CD4-positive, alpha-beta T cell treated with Interleukin-1 beta for 1 hour (primary cell): ENCODE data around the gene CACNA2D2.
A peak's percentile ranks its signal among the peaks of the same experiment; 100 is the strongest.

Experiments used
- DNase-seq, 2 donors: peaks; one replicate each; pipeline ENCODE4 v3.0.0-alpha.2; 2020 to 2022

Gene CACNA2D2

DNA sequence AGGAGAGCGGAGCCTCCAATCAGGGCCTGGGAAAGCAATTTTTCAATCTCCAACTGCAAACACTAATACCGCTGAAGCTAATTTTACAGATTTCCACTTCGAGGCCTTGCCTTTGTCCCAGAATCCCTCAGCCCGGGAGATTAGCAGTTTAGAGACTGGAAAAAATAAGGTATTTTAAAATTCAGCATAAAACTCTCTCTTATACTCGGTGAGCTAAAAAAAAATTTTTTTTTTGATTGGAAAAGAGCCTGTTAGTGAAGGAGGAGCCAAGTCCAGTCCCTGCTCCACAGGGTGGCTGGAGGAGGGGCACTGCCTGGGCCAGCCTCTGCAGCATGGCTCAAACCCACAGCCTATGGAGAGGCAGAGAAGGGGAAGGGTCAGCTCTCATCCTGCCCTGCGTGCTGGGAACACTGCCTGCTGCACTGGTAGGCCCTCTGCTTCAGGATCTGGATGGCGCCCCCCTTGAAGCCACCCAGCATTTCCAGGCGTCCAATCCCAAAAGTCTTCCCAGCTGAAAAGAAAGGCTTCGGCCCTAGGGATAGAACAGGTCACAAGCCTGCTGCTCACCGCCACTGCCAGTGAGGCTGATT lies 48.9 kb downstream of the CACNA2D2 start:
- DNase-seq = no peak

DNA sequence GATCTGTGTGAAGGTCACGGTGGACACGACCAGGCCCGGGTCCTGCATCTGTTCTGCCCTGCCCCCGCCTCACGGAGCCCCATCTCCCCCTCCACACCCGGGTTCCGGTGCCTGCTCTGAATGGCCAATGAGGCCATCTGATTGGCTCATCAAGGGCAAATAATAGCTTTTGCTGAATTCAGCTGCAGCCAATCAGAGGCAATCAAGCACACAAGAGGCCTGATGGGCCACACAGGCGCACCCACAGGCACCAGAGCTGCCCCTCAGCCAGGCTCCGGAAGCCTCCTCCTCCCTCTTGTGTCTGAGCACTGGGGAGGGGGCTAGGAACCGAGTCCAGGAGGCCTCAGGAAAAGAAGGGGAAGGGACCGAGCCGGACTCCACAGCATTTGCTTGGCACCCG lies 49.5 kb downstream of the CACNA2D2 start:
- DNase-seq = no peak

DNA sequence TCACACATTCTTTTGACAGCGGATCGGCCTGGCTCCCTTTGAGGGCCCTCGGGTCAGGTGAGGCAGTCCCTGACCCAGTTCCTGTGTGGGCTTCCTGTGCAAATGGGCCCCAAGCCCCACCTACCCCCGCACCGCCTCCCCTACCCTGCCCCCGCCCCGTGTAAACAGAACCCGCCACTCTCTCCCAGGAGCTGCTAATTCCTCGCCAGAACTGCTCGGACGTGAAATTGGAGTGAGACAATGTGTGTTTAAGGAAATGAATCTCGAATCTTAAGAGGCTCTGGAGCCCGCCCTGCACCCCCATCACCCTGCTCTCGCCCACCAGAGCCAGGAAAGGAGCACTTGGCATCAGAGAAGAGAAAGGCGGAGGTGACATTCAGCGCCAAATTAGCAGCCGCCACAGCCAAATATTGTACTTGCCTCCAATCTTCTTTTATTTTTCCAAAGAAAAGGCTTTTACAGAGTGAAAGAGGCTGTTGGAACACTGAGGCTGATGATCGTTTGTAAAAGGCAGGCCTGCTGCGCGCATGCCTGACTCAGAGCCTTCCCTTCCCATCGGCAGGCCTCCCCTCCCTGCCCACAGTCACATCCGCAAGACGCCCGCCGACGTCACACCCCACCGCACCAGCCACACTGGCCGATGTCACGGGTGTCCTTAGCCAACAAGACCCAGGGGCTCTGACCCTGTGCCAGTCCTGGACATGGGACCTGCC lies 53.1 kb downstream of the CACNA2D2 start:
- DNase-seq = peak; percentile 81 to 89

DNA sequence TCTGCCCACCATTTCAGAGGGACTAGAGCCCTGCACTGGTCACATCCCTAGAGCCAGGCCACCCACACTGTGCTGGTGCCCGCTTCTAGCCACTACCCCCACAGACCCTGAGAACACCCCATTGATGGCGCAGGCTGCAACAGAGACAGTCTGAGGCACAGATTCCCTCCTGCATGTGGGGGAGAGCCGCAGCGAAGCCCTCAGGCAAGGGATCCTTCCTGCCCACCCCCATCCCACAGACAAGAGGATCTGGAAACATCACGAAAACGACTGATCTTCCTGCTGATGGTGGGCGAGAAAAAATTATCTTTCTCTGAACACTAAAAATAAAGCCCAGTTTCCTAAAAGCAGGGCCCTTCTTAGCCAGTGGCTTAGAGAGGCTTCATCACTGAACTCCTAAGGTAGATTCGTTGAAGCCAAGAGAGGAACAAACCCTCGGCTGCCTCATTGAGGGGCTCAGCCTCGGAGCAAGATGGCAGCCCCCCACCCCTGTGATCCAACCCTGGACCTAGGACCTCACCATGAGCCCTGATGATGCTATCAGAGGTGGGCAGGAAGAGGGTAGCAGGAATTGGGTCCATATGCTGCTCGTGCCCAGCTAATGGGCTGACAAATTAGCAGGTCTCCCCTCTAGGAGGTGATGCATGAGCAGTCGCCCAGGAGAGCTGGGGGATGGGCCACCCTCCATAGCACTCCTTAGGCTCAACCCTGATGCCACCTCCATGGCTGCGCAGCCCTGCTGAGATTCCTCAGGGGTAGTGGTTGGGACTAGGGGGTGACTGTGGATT lies 54.5 kb downstream of the CACNA2D2 start:
- no peak for DNase-seq

DNA sequence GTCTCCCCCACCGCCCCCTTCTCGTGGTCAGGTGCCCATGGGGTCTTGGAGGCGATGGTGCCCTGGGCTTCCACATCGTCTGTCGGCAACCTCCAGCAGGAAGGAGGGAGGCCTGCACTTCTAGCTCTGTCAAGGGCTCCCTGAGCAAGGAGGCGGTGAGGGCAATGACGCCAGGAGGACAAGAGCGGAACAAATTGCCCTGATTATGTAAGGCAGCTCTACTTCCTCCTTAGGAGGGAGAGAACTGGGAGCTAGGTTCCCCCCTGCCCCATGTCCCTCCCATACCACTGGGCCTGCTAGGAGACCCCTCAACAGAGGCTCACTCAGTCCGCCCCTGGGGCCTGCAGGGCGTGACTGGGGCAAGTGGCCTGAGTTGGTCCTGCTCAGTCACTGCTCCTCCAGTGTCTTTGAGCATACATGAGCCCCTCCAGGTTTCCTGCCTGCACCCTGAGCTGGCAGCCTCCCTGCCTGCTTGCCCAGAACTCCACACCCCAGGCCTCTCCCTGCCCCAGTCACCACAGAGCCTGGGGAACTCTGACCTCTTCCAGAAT lies 56.1 kb downstream of the CACNA2D2 start:
- peak in 1 of 2 donors; percentile 52 for DNase-seq

DNA sequence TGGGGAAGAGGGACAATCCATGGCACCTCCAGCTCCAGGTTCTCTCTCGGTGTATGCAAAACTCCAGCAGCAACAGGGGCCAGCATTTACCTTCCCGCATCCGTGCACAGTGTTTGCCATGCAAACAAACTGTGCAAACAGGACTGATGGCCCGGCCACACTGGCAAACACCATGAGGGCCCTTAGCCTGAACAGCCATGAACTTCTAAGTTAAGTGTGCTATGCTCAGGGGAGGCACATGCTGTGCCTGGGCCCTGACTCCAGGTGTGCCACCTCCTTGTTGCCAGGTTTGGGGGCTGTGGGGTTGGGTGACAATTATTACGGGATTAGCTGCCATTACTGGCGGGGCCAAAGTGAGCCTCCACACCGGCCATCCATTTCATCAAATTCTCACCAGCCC lies 57.5 kb downstream of the CACNA2D2 start:
- DNase-seq = no peak

DNA sequence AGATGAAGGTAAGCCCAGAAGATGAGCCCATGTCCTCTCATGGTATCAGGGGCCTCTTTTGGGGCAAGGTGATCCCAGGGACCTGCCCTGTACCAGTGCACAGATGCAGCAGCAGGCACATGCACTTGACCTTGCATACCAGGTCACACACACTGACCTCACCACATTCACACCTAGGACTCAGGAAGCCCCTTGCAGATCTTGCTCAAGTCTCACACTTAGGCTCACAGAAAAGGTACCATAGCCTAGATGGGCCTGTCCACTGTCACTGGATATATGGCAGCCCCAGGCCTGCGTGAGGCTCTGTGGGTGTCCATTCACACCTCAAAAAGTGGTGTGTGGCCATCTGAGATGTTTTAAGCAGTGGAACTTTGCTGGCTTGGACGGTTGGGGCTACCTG lies 58.7 kb downstream of the CACNA2D2 start:
- DNase-seq = no peak

DNA sequence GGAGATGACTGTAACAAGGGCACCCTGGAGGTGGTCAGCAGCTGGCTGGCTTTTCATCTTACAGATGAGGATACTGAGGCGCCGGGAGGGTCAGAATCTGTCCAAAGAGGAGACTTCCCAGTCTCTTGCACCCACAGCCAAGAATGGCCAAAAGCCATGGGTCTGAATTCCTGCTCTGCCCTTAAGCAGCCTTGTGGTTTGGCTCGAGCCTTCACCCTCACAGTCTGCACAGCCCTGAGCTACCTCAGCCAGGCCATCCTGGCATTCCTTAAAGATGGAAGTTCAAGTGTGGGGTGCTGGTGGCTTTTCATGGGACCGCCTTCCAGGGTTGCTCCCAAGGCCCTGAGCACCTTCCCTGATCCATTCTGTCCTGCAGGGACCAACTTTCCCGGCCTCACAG lies 59.2 kb downstream of the CACNA2D2 start:
- no peak for DNase-seq

DNA sequence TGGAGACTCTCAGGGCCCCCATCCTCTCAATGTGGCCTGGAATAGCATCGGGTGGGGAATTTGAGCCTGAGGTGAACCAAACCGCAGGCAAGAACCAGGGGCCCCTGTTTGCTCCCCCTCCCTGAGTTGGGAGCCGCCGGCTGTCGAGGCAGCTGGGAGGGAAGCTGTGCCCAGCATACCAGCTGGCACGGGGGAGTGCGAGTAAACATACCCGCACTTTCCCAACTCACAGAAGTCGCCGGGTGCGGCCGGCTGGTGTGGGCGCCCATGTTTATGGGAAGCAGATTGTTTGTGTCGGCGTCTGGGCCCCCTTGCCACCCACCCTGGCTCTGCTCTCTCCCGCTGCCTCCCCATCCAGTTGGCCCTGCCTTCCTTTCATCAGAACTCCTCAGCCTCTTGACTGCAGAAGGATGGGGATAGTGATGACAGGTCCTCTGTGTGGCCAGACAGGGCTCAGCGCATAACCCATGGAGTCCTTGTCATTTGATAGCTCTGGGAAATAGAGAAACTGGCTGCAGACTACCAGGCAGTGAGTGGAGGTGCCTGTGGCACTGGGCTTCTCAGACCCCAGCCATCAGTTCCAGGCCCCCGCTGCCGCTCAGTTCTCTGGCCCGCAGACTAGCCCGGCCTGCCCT lies 60.4 kb downstream of the CACNA2D2 start:
- no peak for DNase-seq

DNA sequence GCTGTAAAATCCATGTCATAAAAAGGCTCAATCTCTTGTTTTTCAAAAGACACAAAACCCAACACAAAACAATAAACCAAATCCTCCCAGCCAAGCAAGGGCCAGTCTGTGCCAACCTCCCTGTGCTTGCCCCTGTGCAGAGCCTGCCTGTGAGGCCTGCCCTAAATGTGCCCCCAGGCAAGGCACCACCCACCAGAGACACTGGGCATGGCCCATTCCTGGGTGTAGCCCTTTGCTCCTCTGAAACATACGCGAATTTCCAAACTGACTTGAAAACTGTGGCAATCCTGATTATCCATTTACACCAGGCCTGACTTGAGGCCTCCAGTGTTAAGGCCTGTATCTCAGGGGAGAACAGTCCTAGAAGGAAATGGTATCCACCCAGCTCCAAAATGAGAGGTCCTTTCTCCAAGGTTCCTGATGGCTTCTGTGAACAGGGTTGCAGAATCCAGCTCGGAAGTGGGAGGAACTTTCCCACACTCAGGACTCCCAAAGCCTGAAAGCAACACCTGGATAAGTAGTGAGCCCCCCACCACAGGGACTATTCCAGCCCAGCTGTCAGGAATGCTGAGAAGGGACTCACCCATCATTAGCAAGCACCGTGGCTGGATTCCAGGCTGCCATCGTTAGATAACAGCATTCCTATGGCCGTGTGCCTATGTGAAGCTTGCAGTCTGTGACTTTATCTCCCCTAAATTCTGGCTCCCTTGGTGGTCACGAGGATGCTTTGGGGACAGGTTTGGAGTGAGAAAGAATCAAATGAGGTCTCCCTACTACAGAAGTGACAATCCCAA lies 61.8 kb downstream of the CACNA2D2 start:
- DNase-seq = no peak

DNA sequence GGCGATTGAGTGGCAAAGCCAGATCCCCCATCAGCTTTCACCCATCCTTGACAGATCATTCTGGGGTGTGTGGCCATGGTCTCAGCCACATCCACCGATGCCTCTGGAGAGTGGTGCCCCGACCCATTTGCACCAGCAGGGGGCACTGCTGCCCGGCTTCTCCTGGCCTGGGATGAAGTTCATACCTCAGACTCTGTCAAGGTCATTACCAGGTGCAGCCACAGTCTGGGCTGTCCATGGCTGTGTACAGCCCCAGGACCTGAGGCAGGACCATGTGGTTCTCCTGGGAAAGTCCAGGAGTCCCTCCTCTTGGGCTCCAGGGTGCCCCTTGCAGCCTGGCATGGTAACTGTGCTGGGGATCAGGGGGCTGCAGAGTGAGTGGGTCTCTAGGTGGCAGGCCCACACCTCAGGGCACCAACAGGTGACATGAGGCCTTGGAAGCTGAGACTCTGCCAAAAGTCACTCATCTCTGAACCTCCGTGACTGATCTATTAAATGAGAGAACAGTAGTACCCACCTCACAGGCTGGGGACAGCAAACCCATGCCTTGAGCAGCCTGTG lies 67.2 kb downstream of the CACNA2D2 start:
- DNase-seq = peak; percentile 76 to 80

DNA sequence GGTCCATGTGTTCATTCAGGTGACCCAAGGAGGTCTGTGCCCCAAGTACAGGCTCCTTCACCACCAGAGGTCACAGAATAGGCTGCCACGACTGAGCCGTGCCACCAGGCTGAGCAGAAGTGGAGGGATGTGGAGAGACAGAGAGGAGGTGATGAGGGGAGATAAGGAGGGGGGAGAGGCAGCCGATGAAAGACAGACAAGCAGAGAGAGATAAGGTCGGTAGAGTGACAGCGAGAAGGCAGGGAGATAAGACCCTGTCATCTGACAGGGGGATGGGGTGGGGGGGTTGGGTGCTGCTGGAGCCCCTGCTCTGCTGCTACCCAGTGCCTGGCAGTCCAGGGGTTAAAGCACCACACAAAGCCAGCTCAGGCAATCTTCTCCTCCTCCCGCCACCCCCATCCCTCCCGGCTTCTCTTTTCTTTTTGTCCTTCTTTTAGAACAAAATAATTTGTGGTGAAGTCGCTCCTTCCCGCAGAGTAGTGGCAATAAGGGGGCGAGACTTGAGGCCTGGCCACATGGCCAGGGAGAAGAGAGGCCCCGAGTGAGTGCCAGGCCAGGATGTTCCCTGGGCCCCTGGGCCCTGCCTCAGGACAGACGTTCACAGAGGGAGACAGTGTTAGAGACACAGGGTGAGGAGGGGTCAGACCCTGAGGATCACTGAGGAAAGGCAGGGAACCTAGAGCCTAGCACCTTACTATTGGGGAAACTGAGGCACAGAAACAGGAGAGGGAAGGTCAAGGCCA lies 67.9 kb downstream of the CACNA2D2 start:
- no peak for DNase-seq

DNA sequence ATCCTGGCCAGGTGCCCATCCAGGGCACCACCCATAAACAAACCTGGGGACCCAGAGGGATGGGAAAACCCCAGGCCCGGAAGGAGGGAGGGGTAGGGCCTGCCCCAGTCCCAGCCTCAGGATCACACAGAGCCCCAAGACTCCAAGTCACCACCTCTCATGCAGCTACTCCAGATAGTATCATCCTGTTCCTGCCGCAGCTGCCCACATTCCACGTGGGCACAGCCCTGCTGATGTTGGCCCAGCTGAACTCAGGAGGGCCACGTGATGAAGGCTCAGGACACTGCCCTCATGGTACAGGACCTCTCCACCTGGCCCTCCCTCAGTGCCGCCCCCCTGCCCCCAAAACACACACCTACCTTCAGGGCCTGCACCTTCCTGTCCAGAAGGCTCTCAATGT lies 69.5 kb downstream of the CACNA2D2 start:
- DNase-seq = no peak

DNA sequence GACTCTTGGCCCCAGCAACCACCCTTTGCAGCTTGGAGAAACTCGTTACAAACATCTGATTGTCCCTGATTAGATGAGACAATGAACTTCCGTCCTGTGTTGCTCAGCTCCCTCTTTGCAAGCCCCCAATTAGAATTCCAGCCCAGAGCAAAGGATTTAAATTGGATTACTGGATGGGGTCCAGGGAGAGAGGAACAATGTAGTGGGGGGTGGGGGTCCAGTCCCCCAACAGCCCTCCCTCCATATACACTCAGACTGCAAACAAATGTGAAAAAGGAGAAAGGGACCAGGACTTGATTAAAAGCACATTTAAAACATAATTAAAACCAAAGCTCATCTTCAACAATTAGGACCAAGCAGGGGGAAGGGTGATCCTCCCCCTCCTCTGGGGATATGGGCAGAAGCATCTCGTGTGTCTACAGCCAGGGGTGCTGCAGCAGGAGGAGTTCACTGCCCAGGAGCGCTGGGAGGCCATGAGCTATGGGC lies 72.4 kb downstream of the CACNA2D2 start:
- no peak for DNase-seq

DNA sequence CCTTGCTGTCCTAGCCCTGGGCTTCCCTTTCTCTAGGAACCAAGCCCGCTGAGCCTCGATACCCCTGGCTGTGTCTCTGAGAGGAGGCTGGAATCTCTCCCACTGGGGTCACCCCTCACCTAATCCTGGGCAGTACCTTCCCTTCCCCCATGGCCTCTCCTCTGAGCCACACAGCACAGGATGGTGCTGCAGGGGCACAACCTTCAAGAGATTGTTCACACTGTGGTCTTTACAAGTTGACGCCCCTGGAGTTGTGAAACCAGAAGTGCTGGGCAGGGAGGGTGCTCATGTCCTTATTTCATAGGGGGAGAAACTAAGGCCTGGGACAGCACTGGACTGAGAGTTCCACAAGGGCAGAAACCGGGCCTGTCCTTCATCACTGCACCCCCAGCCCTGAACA lies 73.2 kb downstream of the CACNA2D2 start:
- DNase-seq = peak; percentile 29 to 30

DNA sequence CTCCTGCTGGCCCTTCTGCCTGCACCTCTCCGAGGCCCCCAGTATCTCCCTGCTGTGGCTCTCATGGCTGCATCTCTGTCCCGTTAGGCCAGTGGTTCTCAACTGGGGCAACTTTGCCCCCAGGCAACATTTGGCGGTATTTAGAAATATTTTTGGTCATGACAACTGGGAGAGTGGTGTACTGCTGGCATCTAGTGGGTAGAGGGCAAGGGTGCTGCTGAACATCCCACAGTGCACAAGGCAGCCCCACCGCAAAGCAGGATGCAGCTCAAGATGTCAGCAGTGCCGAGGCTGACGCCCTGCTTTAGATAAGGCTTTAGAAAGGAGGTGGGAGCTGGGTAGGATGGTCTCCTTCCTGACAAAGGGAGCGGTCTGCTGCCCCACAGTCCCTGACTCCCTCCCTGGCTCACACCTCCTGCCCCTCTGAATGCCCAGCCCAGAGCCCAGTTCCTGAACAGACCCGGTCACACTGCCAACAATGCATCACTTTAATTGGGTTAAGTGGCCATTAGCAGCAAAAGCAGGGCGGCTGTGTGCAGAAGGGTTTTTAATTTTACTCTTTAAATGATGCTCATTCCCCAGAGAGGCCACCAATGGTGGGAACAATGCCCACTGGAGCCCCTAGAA lies 75.3 kb downstream of the CACNA2D2 start:
- peak; percentile 51 for DNase-seq

DNA sequence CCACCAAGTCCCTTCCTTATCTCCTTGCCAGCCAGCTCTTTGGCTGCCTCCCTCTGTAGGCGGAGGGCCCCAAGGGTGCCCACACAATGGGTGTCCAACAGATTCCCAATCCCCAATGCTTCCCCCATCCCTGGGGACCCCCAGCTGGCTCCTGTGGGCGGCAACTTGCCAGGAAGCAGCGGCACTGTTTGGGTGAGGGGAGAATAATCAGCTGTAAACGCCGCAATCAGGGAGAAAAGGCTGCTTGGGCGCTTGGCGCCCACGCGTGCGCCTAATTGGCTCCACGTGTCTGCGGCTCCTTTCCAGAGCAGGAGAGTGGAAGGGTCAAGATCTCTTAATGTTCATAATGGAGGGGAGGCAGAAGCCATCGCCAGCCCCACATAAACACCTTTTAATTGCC lies 76.2 kb downstream of the CACNA2D2 start:
- no peak for DNase-seq

DNA sequence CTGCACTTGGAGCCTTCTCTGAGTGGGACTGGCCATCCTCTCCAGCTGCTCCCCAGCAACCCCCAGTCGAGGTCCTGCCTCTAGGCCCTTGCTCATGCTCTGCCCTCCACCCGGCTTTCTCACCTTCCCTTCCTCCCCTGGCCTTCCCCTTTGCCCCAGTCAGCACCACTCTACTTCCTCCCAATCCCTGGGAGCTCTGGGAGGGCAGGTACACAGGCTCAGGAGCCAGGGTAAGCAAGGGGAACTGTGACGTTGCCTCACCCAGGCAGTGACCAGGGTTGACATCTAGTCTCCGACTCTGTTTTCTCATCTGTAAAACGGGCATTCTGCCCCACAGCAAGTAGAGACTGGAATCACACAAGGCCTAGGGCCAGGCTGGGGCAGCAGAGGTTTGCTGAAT lies 77.5 kb downstream of the CACNA2D2 start:
- no peak for DNase-seq

DNA sequence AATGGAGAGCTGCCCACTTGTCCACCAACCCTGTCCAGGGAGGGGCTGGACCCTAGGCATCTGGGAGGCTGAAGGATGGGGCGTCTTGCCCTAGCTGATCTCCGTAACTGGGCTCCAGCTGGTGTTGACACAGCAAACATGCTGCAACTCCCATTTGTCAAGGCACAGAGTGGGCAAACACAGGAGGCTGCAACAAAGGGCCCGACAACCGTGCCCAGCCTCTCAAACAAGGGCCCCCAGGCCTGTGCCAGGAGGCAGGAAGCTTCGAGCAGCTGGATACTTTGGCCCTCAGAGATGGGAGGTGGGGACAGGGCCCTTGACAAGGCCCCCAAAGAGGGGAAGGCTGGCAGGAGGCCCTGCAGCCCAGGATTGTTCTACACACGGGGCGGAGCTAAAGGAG lies 79.9 kb downstream of the CACNA2D2 start:
- DNase-seq = no peak

DNA sequence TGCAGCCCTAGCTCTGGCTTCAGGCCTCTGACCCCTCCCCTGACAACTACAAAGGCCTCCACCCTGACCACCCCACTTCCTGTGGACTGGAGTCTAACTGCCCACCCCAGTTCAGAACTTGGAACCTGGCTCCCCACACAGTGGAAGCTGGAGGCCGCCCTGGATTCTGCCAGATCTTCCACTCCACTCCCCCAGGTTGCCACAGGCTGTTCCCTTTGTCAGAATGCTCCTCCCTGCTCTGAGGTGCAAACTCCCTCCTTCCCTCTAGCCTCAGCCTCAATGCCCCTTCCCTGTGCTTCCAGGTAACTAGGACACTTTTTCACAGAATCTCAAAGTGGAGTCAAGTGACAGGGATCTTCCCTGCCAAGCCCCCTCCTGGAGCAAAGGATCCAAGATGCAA lies 81.3 kb downstream of the CACNA2D2 start:
- no peak for DNase-seq
